SK-N-MC (cell line): ENCODE data around the gene MYCBP2.

ENCODE experiments used
- DNase-seq: peaks from one replicate; pipeline ENCODE4 v3.0.0-alpha.2; 2011; ENCODE audit warnings: low read depth, low spot score
- H3K27ac ChIP-seq: fragments of 200-600 bp; sonication (generic); 2 replicates; pipeline ENCODE4 v1.5.1; 2016; ENCODE audit warnings: mixed run types
- H3K36me3 ChIP-seq: fragments of 200-600 bp; sonication (generic); 2 replicates; pipeline ENCODE4 v1.6.1; 2017; ENCODE audit warnings: antibody characterized with exemption, low read length, mixed read lengths; ENCODE audit not compliant: insufficient read depth
- H3K4me3 ChIP-seq: fragments of 200-600 bp; sonication (generic); 2 replicates; pipeline ENCODE4 v1.5.1; 2016
- H3K9ac ChIP-seq: fragments of 200-600 bp; sonication (generic); 2 replicates; pipeline ENCODE4 v1.8.0; 2017; ENCODE audit warnings: mixed run types, mixed read lengths; ENCODE audit not compliant: insufficient read length
- H3K9me3 ChIP-seq: fragments of 200-600 bp; sonication (generic); 2 replicates; pipeline ENCODE4 v1.6.1; 2017; ENCODE audit warnings: low read depth, mild to moderate bottlenecking, antibody characterized with exemption, low read length, moderate library complexity, mixed read lengths
- EZH2 ChIP-seq: fragments of 200-600 bp; sonication (generic); IDR thresholded peaks from one replicate; pipeline ENCODE4 v1.6.1; 2017; ENCODE audit warnings: antibody characterized with exemption
- FOXP2 ChIP-seq: optimal IDR thresholded peaks from 2 replicates; pipeline ENCODE3; 2011; ENCODE audit warnings: mild to moderate bottlenecking, moderate library complexity; ENCODE audit not compliant: insufficient read depth; ENCODE audit errors: extremely low read length, control extremely low read depth
- POLR2AphosphoS5 ChIP-seq: IDR thresholded peaks from 2 replicates; pipeline ENCODE4 v1.6.1; 2012; ENCODE audit warnings: mild to moderate bottlenecking, low read depth, low read length, borderline replicate concordance

Gene MYCBP2

DNA sequence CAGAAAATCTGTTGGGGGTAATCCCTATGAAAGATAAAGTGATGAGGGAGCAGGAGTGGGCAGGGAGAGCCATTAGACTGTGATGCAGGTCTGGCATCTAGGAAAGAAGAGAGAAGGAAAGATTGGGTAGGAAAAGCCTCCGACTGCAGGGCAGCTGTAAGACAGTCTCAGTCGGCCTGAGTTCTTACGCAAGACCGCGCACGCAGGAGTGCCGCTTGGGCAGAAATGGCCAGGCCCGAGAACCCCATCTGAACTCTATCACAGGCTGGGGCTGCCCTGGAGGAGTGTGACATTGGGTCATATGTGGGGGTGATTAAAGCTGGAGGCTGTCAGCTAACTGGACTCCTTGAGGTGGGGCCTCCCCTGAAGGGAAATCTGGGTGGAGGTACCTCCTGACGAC, 286.1 kb downstream of the MYCBP2 start:
- Histone ChIP-seq H3K9ac (no peak overlapping the region), H3K9me3 (no peaks in the 10 kb centered on the region), H3K4me3 (no peak overlapping the region), H3K27ac (no peak overlapping the region), H3K36me3 (peaks cover 9% of the 10 kb centered on the region; the same call in 1 of the 2 replicates)
- no peak for DNase-seq
- TF ChIP-seq FOXP2: no peak
- no peak for TF ChIP-seq POLR2AphosphoS5
- TF ChIP-seq EZH2: no peak

DNA sequence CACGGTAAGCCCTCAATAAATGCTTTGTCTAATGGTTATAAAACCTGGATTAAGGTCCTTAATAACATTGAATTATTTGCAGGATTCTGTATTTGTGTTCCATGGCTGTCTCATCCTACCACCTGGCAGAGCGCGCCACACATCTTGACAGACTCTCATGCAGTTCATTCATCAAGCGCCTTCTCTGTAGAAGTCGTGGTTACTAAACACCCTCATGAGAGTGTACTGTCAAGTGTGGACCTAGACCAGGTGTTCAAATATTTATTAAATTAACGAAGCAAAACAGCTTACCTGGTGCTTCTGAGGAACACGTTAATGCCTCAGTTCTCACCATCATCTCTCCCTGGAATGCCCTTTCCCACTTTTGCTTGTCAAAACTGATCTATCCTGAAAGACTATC, 286.8 kb downstream of the MYCBP2 start:
- Histone ChIP-seq H3K27ac (no peak overlapping the region), H3K9ac (no peak overlapping the region), H3K9me3 (no peaks in the 10 kb centered on the region), H3K4me3 (no peak overlapping the region), H3K36me3 (peaks cover 7% of the 10 kb centered on the region; the same call in 1 of the 2 replicates)
- DNase-seq: no peak
- no peak for TF ChIP-seq EZH2
- no peak for TF ChIP-seq POLR2AphosphoS5
- TF ChIP-seq FOXP2: no peak

DNA sequence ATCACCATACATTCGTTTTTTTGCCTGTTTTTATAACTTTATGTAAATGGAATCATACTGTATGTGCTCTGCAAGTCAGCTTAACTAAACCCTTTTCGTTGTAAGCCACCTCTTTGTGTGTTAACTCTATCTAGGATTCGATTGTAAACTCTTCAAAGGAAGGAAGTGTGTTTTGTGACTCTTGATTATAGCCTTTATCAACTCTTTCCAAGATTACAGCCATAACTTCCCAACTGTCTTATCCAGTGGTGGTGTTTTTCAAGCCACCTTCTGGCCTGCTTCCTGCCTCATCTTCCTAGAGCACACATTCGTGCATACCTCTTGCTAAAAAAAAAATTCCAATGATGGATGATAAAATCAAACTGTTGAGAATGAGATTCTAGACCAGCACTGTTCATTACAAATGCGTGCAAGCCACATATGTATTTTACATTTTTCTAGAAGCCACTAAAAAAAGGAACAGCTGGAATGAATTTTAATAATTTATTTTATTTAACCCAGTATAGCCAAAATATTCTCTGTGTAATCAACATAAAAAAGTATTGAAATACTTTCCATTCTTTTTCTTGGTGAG, 287.9 kb downstream of the MYCBP2 start:
- Histone ChIP-seq H3K4me3 (no peak overlapping the region), H3K27ac (0 out of 2 replicates have a peak overlapping the region, but pooled peaks have one; percentile 17), H3K9me3 (no peaks in the 10 kb centered on the region), H3K36me3 (no peaks in the 10 kb centered on the region), H3K9ac (no peak overlapping the region)
- TF ChIP-seq POLR2AphosphoS5 (no peak), EZH2 (no peak), FOXP2 (no peak)
- DNase-seq: no peak

DNA sequence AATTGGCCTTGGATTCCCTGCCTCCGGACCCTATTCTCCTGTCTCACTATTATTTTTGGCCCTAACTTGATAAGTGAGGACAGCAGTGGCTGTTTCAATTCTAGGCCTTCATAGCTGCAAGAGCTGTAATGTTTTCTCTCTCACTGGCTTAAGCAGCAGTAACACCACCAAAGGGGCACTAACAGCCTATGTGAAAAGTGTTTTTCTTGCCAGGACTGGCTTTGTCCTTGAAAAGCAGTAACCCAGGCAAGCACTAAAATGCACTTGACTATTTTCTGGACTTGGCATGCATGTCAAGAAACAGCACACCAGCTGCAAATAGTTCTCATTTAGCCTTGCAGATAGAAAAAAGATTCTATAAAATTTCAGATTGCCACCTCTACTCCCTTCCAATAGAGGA, 290.6 kb downstream of the MYCBP2 start:
- H3K4me3 ChIP-seq: no peak overlapping the region
- no peaks in the 10 kb centered on the region for H3K9me3 ChIP-seq
- H3K36me3 ChIP-seq: no peaks in the 10 kb centered on the region
- DNase-seq: no peak
- H3K9ac ChIP-seq: no peak overlapping the region
- no peak overlapping the region for H3K27ac ChIP-seq
- TF ChIP-seq FOXP2 (no peak), EZH2 (no peak), POLR2AphosphoS5 (no peak)

DNA sequence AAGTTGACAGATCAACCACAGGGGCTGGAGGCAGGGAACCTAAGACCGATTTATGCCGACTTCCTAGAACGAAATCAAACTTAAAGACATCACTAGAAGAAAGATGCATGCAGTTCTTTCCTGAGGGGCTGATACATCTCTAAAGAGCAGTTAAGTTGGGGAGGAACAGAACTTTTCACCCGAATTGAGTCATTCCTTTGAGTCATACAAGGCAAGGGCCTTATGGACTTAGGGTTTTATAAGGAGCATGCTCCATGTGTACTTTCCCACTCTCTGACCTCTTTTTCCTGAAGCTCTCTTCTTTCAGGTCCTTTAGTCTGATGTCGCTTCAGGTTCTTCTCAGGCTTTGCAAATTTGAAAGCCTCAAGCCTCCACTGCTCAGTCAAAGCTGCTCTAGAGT, 292.0 kb downstream of the MYCBP2 start:
- no peaks in the 10 kb centered on the region for H3K36me3 ChIP-seq

DNA sequence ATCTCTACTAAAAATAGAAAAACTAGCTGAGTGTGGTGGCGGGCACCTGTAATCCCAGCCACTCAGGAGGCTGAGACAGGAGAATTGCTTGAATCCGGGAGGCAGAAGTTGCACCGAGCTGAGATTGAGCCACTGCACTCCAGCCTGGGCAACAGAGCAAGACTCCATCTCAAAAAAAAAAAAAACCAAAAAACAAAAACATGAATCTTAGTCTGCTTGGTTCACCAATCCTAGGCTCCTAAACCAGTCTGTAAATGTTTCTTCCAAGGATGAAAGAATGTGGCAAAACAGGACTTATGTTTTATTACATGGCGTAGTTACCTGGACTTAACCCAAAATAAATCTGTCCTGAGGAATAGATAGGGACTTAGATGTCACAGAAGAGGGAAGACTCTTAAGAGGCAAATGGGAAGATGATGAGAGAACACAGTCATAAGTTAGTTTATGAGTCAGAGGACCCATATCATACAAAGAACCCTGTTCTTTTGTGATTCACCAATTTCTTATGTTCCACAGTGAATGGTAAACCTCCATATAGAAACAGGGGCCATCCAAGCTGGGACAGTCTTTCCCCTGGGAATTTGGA, 293.1 kb downstream of the MYCBP2 start:
- DNase-seq: no peak
- H3K27ac ChIP-seq: no peak overlapping the region

More for the DNA sequence above, 292.0 kb downstream of the MYCBP2 start:
- Histone ChIP-seq H3K4me3 (no peak overlapping the region), H3K9ac (no peak overlapping the region), H3K9me3 (no peaks in the 10 kb centered on the region), H3K27ac (no peak overlapping the region)
- DNase-seq: no peak
- TF ChIP-seq EZH2: no peak

DNA sequence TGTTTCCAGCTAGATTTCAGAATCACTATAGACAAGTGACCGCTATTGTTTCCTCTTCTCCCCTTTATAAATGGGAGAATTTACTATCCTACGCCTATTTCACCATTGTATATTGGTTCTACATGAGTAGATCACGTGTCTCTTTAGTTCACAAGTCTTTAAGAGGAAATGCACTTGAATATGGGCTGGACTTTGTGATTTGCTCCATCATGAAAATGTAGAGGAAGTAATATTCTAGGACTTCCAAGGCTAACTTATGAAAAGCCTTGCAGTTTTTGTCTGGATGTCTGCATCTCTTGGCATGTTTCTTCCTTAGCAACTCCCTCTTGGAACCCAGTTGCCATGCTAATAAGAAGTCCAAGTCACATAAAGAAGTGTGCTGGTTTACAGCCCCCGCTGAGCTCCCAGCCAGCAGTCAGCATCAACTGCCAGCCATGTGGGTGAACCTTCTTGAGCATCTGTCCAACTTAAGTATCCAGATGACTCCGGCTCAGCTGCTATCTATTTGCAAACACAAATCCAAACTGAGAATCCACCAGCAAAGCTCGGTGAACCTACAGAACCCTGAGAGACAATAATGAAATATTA, 295.1 kb downstream of the MYCBP2 start:
- no peak for DNase-seq
- Histone ChIP-seq H3K9ac (no peak overlapping the region), H3K4me3 (no peak overlapping the region), H3K9me3 (no peaks in the 10 kb centered on the region), H3K27ac (no peak overlapping the region), H3K36me3 (no peaks in the 10 kb centered on the region)
- no peak for TF ChIP-seq FOXP2
- no peak for TF ChIP-seq POLR2AphosphoS5
- no peak for TF ChIP-seq EZH2

More for the DNA sequence above, 293.1 kb downstream of the MYCBP2 start:
- TF ChIP-seq EZH2 (no peak), POLR2AphosphoS5 (no peak), FOXP2 (no peak)
- Histone ChIP-seq H3K4me3 (no peak overlapping the region), H3K36me3 (no peaks in the 10 kb centered on the region), H3K9me3 (no peaks in the 10 kb centered on the region), H3K9ac (no peak overlapping the region)

DNA sequence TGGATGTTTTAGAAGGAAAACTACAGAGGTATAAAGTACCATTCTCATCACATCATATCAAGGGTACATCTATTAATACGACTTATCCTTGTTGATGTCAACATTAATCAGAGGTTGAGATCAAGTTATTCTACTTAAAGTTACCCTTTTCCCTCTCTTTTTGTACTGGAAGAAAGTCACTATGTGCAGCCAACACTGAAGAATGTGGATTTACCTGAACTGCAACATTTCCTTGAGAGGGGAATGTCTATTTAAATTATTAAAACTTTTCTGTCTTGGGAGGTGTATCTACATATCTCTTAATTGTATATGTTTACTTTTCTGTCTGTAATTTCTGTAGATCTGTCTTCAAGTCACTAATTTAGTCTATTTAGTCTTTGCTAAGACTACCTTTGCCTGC, 297.5 kb downstream of the MYCBP2 start:
- H3K9me3 ChIP-seq: no peaks in the 10 kb centered on the region
- no peak for TF ChIP-seq EZH2
- TF ChIP-seq FOXP2: no peak
- no peak for TF ChIP-seq POLR2AphosphoS5
- H3K9ac ChIP-seq: no peak overlapping the region
- DNase-seq: no peak
- H3K36me3 ChIP-seq: no peaks in the 10 kb centered on the region
- no peak overlapping the region for H3K27ac ChIP-seq
- no peak overlapping the region for H3K4me3 ChIP-seq
